GM13976 (cell line): ENCODE results near the gene HAPSTR1.

Source experiments
- DNase-seq: peaks from one replicate; pipeline ENCODE4 v3.0.0; 2012; ENCODE audit warnings: low spot score
- CTCF ChIP-seq: IDR thresholded peaks from 2 replicates; pipeline ENCODE4 v1.5.1; 2012; ENCODE audit warnings: borderline replicate concordance, mild to moderate bottlenecking; ENCODE audit not compliant: insufficient read depth; ENCODE audit errors: extremely low read depth, missing control alignments, control extremely low read depth
- in situ Hi-C: fragments of 300-500 bp; cut with MboI; formaldehyde crosslinking; loops from one replicate; pipeline ENCODE4 v1.12.0; 2022; ENCODE audit warnings: low sequenced_read_pairs, mixed read lengths, inconsistent platforms; ENCODE audit not compliant: unreplicated experiment

Gene HAPSTR1

GRCh38 chr16:9122342-9122741, 30.9 kb downstream of the HAPSTR1 start:
- no peak for DNase-seq
- in situ Hi-C loops, result no loop called here
- TF ChIP-seq CTCF, result no peak

GRCh38 chr16:9122969-9123368, 31.5 kb downstream of the HAPSTR1 start:
- in situ Hi-C loops, result no loop called here
- DNase-seq, result no peak
- TF ChIP-seq CTCF, result no peak

- in situ Hi-C loops, result no loop called here
- no peak for DNase-seq
- TF ChIP-seq CTCF, result no peak
Observed at GRCh38 chr16:9123401-9123800, 32.0 kb downstream of the HAPSTR1 start.

DNA sequence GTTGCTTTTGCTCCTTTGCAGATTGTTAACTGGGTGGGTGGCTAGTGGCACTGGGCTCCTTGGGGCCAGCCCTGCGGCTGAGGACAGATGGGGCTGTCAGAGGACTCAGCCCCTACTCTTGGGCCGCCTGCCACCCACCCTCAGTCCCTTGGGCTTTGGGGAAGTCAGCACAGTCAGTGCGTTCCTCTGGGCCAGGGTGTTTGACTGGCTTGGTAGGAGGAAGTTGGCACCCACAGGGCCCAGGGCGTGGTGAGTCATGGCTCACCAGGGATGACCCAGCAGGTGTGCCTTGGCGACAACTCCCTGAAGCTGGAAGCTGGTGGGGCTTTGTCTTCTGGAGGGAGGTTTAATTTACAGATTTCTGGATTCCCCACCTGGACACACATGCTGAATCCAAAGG, 32.4 kb downstream of the HAPSTR1 start:
- TF ChIP-seq CTCF, result no peak
- in situ Hi-C loops, result no loop called here
- no peak for DNase-seq

DNA sequence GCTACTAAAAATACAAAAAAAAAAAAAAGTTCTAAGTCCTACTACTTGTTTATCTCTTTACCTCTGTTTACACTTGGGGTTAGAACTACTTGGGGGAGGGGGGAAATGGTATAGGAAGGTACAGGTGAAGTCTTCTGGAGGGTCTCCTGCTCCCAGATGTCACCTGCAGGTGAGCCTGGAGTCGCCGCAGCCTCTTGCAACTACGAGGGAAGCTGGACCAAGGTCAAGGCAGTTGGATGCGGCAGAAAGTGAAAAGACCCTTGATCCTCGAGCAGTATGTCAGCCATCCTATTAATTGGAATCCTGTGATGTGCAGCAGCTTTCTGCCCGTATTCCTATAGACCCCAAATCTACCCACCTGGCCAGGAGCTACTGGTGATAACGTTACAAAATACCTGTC, 33.0 kb downstream of the HAPSTR1 start:
- in situ Hi-C loops, result no loop called here
- DNase-seq, result no peak
- TF ChIP-seq CTCF, result no peak

DNA sequence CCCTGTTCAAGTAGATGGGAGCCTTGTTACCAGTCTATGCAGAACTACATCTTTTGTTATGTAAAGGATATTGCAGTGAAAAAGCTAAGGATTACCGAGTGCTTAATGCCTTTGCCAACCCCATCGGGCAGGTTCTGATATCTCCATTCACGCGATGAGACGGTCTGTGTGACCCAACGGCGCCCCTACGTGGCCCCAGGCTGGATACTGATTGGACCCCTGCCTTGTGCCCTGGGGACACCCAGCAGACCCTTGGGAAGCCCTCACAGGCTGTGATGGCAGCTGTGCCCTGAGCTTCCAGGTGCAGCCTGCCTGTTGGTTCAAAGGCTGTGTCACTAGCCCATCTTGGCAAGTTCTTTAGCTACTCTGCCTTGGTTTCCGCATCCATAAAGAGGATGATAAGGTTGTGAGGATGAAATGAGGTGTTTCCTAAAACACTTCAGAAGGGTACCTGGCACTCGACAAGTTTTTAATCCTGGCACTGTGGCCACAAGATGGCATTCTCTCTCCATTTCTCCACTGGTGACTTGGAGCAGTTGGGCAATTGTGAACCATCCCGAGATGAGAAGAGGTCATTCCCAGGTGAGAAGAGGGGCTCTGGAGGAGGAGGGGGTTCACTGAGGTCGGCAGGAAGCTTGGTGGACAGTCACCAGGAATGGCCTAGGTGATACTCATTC, 33.6 kb downstream of the HAPSTR1 start:
- DNase-seq, result no peak
- in situ Hi-C loops, result loop anchor here (25.0 kb wide), 1 partner anchor 563 kb away; no protein-coding TSS in a partner anchor
- TF ChIP-seq CTCF, result no peak
